HG03442 (cell line): ENCODE measurements around the gene GPSM3.
"Not testable (repeated sequence)": the region's sequence is repeated elsewhere in the genome, so short reads cannot be mapped to it uniquely, and the experiment has no call there.

ENCODE experiments used
- ATAC-seq: cut with Tn5 transposase; IDR thresholded peaks from one replicate; pipeline ENCODE4 v1.9.1; 2021; ENCODE audit warnings: mild to moderate bottlenecking, moderate library complexity; ENCODE audit not compliant: unreplicated experiment

The GPSM3 gene

DNA sequence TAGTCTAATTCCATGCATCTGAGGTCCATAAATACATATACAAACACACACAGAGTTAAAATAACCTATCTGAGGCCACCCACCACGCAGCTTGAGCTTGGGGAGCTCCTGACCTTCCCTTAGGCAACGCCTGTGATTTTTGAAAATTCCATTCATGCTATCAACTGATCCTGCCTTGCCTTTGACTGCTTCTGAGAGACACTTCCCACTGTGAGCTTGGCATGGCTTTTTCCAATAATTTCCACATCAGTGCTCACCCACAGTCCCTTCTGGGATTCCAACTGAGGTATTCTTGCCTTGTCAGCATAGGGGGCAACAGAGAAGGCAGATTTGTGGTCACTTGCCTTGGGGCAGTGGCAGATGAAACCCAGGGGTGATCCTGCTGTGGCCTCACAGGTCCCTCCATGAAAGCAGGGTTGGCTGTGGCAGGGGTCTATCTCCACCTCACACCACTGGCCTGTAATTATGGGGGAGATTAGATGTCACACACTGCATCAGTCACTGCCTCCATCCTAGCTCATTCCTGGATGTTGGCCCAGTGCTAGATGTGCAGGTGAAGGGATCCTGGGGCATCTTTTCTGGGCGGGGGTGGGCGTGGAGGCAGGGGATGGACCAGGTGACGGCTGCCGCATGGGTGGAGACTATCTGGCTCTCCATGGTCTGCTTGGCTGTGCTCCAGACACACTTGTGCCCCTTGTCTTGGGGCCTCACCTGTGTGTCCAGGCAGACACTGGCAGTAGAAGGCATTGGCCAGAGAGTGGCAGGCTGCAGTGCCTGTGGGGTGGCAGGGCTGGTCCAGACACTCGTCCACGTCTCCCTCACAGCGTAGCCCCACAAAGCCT lies 11.2 kb upstream of the GPSM3 start:
- no peak for ATAC-seq

DNA sequence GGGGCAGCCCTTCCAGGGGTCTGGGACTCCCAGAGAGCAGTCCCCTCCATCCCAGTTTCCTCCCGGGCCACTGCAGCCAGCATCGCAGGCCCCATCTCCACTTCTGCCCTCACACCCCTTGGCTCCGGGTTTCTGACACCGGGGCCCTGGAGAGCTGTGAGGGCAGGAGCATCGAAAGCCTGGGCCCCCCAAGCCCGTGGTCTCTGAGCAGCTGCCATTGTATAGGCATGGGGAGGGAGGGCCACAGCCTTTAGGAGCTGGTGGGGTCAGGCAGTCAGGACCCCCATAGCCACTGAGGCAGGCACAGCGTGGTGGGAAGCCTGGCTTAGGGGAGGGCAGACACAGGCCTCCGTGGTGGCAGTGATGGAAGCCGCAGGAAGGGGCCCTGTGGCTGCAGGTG lies 9.7 kb upstream of the GPSM3 start:
- no peak for ATAC-seq

DNA sequence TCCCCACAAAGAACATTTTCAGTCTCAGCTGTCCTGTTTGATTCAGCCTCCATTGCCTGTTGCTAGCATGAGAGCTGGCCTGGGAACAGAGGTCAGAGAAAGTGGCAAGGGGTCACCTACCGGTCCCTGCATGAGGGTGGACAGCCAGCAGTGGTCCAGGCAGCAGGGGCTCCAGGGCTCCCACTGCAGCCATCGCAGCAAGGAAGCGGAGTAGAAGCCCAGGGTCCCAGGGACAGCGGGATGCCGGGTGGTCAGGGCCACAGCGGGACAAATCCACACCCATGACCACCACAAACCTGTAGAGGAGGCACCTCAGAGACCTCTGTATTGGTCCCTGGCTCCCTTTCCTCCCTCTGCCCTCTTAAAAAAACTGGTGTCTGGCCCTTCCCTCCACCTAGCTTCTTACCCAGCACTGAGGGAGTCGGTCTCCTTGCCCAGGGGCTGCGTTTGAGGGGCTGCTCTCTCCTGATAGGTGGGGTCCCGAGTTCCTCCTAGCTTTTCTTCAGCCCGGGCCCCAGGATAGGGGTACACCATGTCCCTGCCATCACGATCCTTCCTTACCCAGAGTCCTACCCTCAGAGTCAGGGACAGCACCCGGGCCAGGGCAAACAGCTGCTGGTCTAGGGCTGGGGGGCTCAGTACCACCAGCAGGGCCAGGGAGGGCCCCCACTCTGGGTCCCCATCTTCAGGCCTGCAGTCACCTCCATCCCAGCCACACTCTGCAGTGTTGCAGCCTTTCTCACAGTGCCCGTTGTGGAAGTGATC lies 8.4 kb upstream of the GPSM3 start:
- ATAC-seq, result no peak

DNA sequence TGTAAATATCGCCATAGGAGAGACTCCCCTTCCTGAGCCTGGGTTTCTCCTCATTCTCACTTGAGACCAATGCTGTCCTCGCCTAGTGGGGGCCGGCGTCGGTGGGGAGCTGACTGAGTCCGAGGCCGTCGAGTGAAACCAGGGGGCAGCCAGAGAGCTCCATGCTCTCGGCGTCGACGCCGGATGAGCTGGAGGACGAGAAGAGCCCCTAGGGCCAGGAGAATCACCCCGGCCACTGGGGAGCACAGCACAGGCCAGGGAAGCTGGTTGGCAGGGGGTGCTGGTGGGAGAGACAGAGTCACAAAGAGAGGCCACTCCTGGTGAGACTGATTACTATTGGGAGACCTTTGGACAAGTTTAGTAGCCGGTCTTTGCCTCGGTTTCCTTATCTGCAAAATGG lies 6.4 kb upstream of the GPSM3 start:
- no peak for ATAC-seq

DNA sequence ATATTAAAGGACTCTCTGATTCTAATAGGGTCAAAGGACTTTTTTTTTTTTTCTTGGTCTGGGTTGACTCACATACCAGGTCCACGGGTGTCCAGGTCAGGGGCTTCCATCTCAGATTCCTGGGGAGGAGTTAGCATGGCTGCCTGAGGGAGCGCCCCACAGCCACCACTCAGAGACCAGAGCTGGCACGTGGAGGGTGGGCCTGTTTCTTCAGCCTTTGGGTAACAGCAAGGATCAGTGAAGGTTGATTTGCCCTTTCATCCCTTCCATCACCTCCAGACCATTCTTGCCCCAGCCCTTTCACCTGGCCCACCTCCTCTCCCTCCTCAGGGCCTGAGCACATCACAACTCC lies 5.9 kb upstream of the GPSM3 start:
- ATAC-seq, result no peak

DNA sequence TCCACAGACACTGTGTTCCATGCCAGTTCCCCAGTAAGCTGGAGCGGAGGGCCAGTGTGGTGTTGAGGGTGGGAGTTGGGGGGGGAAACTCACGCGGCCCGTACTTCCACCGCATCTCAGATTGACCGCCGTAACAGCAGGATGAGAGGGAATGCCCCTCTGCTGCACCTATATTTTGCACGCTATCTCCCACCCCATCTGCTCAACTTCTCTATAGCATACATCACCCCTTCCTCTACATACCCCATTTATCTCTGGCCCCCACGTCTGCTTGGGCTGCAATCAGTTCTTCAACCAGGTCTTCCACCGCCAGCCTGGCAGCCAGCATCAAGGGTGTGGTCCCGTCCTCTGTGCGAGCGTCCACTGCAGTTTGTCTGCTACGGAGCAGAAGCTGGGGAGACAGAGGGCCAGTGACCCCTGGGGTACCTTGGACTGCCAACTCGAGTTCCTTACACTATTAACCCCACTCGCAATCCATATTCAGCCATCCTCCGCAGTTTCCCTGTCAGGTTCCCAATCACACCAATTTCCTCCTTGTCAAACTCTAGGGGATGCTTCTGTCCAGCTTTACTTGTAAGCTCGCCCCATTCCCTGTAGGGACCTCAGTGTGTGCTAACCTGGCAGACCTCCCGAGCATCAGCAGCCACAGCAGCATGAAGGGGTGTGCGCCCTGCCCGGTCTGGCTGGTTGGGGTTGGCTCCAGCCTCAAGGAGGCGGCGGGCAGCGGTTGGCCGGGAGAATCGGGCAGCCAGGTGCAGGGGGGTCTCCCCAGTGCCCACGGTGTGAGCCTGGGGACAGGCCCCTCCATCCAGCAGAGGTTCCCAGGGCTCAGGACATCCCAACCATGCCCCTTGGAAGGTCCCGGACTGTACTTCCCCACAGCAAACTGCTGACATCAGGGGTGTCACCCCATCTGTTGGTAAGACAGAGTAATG lies 4.5 kb upstream of the GPSM3 start:
- ATAC-seq, result no peak

DNA sequence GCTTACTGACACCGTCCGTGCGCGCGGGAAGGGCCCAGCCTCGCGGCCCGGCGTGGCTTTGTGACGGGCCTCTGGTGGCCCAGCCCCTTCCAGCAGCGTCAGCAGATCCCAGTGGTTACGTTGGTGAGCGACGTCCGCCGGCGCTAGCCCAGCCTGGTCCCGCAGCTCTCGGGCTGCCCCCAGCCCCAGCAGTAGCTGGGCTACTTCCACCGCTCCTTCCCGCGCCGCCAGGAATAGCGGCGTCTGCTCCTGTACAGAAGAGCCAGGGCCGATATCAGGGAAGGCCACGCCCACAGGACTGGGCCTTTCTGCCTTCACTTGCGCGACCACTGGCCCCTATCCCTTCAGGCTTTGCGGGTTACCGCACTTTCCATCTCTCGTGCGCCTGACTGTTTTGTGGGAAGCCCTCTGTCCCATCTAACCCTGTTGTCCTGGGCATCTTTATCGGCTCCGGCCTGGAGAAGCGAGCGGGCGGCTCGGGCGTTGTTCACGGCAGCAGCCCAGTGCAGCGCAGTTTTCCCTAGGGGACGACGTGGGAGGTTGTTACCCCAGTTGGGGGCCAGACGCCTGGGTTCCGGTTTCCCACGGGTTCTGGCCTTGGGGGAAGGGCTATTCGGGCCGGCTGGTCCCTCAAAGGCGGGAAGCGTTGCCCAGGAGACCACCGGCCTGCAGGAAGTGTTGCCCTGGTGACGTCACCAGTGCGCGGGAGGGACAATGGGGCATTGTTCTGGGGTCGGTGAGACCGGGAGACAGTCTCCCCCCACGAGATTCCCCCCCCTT lies 3.6 kb upstream of the GPSM3 start:
- peak; percentile 69 for ATAC-seq

DNA sequence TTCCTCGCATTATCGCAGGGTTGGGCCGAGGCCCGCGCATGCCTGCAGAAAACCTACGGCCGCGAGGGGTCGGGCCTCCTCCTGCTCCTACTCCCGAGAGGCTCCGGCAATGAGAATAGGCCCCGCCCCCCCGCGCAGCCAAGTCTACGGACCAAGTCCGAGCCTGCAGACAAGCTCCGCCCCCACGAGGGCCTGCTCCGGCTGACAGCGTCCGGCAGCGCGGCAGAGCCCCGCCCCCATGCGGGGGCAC lies 3.1 kb upstream of the GPSM3 start:
- ATAC-seq, result peak; percentile 70

DNA sequence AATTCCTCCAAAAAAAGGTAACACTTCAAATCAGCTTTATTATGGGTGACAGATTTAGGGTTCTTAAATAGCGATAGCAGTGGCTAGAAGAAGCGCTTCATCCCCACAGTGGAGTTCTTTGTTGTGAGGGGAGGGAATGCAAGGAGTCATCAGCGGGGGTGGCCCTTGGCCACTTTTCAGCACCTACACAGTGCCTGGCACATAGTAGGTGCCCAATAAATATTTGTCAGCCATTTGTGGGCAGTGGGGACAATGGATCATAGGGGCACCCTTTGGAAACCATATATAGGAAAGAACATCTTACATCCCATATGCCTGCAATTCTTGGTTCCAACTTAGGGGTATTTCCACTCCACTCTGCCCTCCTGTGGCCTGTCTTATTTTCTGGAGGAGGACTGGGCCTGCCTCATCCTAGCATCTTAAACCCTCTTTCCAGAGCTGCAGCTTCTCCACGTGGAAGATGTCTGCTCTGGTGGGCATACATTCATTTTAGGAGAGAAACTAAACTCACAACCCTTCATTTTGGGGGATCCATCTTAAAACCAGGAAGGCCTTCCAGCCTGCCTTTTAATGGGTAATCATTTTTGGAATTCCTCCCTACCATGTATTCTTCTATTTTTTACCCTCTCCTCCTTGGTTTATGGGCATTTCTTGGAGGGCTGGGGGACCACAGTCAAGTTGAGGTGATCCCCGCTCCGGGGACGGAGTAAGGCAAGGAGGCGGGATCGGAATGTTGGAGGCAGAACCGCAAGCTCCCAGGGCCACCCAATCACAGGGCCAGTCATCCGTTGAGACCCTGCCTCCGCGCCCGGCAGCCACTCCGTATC lies 2.6 kb upstream of the GPSM3 start:
- ATAC-seq, result no peak

DNA sequence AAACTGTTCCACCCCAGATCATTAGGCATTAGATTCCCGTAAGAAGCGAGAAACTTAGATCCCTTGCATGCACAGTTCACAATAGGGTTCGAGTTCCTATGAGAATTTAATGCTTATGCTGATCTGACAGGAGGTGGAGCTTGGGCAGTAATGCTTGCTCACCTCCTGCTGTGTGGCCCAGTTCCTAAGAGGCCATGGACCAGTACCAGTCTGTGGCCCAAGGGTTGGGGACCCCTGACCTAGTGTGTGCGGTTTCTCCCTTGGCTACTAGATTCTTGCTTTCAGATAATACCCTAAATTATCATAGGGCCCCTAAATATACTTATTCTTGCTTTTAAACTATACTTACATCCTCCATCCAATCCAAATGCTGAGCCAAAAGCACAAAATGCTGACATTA lies 1.9 kb upstream of the GPSM3 start:
- no peak for ATAC-seq

DNA sequence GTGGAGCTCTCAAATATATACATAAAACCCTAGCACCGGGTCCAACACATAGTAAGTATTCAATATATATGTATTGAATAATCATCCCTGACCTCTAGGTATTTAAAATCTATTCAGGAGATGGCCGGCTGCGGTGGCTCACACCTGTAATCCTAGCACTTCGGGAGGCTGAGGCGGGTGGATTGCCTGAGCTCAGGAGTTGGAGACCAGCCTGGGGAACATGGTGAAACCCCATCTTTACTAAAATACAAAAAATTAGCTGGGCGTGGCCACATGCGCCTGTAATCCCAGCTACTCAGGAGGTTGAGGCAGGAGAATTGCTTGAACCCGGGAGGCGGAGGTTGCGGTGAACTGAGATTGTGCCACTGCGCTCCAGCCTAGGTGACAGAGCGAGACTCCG lies 653 bp upstream of the GPSM3 start:
- ATAC-seq, result not testable (repeated sequence)

DNA sequence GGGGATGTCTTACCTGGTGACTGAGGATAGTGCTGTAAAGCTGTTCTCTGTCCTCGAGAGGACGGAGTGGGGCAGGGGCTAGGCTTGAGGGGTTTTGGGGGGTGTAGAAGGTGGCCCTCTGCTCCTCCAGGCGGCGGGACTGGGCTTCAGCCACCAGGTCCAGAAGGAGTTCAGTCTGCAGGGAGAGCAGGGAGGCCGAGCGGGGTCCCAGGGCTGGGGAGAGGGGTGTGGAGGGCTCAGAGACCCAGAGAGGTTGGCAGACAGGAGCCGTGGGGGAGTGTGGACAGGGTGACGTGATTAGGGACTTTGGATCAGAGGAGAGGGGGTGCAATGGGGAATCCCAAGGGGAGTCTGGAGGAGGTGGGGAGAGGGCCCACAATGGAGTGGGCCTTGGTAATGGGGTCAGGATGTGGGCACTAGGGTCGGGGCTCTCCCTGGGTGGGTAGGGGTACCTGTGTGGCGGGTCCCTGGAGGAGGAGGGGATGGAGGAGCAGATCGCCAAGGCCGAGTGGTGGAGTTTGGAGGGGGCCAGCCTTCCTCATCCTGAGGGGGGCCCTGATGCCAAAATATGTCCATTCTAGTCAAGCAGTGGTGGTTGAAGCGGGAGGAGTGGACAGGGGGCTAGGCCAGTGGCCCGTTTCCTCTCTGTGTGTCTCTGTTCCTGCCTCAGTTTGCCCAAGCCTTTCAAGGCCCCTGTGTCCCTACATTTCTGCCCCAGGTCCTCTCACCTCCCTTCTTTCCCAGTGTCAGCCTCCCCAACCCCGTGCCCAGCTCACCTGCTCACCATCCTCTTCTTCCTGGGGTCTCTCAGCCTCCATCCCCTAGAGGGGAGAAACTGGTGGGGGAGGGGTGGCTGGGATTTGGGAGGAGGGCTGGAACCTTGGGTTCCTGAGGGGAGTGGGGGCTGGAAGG lies 491 bp downstream of the GPSM3 start:
- ATAC-seq, result no peak

DNA sequence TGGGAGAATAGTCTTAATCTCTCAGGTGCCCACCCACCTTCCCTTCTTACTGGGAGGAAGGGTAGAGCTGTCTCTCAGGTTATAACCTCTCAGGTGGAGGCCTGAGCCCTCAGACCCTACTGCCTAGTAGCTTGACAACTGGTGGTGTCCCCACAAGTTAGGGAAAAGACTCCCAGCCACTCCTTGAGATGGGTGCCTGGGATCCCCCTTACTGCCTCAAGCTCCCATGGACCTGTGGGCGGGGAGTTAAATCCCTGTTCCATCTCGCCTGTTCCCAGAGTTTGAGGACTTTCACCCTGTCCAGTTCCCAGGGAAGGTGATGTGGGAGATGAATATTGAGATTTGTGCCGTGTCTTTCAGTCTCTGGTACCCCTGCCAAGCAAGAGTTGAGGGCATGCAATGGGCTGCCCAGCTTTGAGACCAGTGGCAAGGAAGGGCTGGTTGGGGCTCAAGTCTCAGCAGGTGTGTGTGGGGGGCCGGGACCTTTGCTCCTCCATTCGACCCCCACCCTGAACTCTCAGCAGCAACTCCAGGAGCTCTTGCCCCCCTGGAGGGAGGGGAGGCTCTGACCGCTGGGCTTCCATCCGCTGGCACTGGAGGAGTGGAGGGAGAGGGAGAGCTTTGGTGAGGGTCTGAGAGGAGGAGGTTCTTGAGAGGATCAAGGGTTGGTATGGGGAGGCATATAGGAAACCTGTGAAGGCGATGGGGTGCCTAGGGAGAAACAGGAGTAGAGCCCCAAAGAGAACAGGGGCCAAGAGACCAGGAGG lies 1.3 kb downstream of the GPSM3 start:
- no peak for ATAC-seq

DNA sequence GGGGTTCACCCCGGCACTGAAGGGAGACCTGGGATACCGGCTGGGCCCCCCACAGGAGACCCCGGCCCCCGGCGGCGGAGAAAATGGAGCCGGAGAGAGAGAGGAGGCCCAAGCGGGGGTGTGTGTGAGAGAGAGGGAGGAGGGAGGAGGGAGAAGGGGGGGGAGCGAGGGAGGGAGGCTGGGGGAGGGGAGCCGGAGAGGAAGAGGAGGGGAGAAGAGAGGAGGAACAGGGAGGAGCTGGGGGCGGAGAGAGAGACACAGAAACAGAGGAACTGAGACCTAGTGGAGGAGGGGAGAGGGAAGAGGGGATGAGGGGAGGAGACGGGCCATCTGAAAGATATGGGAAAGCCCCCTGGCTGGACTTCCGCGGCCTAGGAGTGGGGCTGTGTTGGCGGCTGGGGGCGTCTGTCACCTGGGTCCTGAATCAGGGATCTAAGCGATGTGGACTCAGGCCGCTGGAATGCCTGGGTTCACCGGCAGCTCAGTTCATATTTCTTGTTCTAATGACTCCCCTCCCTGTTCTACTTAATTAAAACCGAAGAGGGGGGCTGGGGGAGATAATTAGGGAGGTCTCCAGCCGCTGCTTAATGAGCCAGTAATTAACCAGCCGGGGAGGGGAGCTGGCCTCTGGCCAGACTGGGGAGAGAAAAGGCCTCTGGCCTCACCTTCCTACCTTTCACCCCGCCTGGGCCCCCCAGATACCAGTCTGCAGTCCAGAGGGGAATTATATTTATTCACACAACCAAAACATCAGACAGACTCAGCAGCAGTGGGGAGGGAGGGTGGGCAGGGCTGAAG lies 2.2 kb downstream of the GPSM3 start, which contains the start of gene PBX2:
Gene PBX2 (minus strand): TSS at position 149 of the 798 bp plus-strand sequence. CDS start 287 bp downstream, outside the sequence.
- peak; percentile 49 for ATAC-seq

DNA sequence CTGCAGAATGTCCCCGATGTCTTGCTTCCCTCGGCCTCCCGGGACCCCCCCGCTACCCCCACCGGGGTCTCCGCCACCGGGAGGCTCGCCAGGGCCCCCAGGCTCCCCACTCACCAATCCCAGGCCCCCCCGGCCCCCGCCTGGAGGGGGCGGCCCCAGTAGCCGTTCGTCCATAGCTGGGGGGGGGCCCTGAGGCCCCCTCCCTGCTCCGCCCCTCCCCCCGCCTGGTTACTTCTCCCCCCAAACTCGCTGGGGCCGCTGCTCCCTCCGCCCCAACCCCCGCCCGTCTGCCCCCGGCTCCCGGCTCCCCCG lies 2.7 kb downstream of the GPSM3 start:
- no peak for ATAC-seq

DNA sequence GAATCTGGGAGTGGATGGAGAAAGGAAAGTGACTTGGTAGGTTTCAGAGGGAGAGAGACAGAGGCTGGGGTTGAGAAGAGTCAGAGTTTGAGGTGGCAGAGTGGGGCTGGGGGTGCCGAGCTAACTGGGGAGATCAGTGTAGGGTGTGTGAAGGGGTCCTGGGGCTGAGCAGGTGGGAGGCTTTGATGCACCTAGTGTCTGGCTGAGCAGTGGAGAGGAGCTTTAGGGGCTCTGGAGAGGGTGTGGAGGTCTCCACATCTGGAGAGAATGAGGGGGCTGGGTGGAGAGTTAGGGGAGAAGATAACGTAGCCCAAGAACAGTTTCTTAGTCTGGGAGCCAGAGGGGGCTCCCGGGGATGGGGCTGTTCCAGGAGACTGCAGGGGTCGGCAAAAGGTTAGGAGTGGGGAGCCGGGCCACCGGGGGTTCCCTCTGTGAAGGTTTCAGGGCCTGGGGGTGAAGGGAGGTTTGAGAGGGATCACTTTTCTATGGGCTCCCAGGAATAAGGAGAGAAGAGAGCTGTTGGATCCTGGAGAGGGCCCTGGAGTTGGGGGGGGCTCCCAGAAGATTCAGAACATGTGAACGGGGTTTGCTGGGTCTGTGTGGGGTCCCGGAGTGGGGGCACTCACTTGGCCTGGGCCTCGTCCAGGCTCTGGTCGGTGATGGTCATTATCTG lies 3.2 kb downstream of the GPSM3 start:
- no peak for ATAC-seq
